ENCODE measurements around the gene SLITRK4. TPM values are rescaled to one million over a fixed set of nuclear protein-coding genes. Genes with fewer than 3 reads are reported as not detected.

The SLITRK4 gene
- total and polyA plus RNA-seq, 2 of the 13 experiments (the other 11 are each of a cell fraction or from before 2014, with no cell fraction given) = not detected

GRCh38 chrX:143669395-143669794 is 33.5 kb upstream of the SLITRK4 start (continued):
- TF ChIP-seq HNRNPK (IDR thresholded peaks at IDR 0.05; ENCODE audit: low read depth, low read length, poor library complexity, severe bottlenecking) = no peak
- no peak for TF ChIP-seq GMEB2 (CRISPR knock-in tag; IDR thresholded peaks at IDR 0.05; ENCODE audit: low read depth)
- TF ChIP-seq ZNF30 (CRISPR knock-in tag; IDR thresholded peaks at IDR 0.05) = no peak
- no peak for TF ChIP-seq TBX2 (CRISPR knock-in tag; IDR thresholded peaks at IDR 0.05; ENCODE audit: borderline replicate concordance)
- no peak for TF ChIP-seq ZNF207 (IDR thresholded peaks at IDR 0.05; ENCODE audit: borderline replicate concordance)

- BruUV-seq (replicated peaks) = no TSS peak
- Histone ChIP-seq H4K20me1 (ENCODE audit: insufficient read depth, low read length) (no peaks in the 10 kb centered on the region), H2AFZ (ENCODE audit: low read length) (no peak overlapping the region), H3K9ac (ENCODE audit: insufficient read depth, low read depth, low read length) (no peak overlapping the region), H3K4me2 (ENCODE audit: low read depth, low read length) (no peak overlapping the region), H3K4me1 (ENCODE audit: insufficient read depth, low read length) (no peaks in the 10 kb centered on the region), H3K27ac (ENCODE audit: extremely low read length, insufficient read depth, low read length) (no peak overlapping the region), H3K79me2 (ENCODE audit: insufficient read depth, low read length) (no peaks in the 10 kb centered on the region), H3K27me3 (ENCODE audit: control insufficient read depth in 1 of 2, insufficient read depth in 2 of 2, low read length in 2 of 2) (no peaks in the 10 kb centered on the region), H3K4me3 (replicated peaks in 1 of 3; ENCODE audit: insufficient read depth in 1 of 3, low read depth in 2 of 3, low read length in 3 of 3) (no peak overlapping the region), H3K36me3 (replicated peaks in 1 of 2; ENCODE audit: control insufficient read depth in 1 of 2, insufficient read depth in 2 of 2, low read length in 2 of 2) (no peaks in the 10 kb centered on the region), H3K9me3 (ENCODE audit: low read length) (no peaks in the 10 kb centered on the region)
- TF ChIP-seq NAIF1 (CRISPR knock-in tag; IDR thresholded peaks at IDR 0.05; ENCODE audit: borderline replicate concordance) (no peak), ZNF674 (CRISPR knock-in tag; IDR thresholded peaks at IDR 0.05; ENCODE audit: low read depth) (no peak), MYC (CRISPR knock-in tag; IDR thresholded peaks at IDR 0.05; ENCODE audit: borderline replicate concordance) (no peak), STAG1 (CRISPR knock-in tag; IDR thresholded peaks at IDR 0.05) (0 out of 2 replicates have a peak, but pooled peaks have one; percentile 3)
- ChIA-PET POLR2A (no interaction called here), CTCF (ENCODE audit: low intra/inter-chr PET ratio, low total read pairs) (interaction anchor here (1.1 kb wide), 1 partner anchor 1526 kb away, joined by 4 read pairs; no protein-coding TSS in a partner anchor)
- ATAC-seq (no peak), FAIRE-seq (no peak), DNase-seq (ENCODE audit: low spot score) (no peak)
- in situ Hi-C loops (cut with HindIII; ENCODE audit: extremely low pct_ligation_motif_present, low pct_unique_long_range_greater_than_20kb) = no loop called here
- intact Hi-C loops (cut with micrococcal nuclease; ENCODE audit: unreplicated experiment) = no loop called here
- 0% methylated on average over 5 of the region's 5 CpGs for WGBS (ENCODE audit: low lambda C conversion rate)
Observed at GRCh38 chrX:143664302-143664701, 28.4 kb upstream of the SLITRK4 start.

All from HepG2 (cell line).